ENCODE data around the gene ARPP21.
"Not testable (repeated sequence)": the region's sequence is repeated elsewhere in the genome, so short reads cannot be mapped to it uniquely, and the experiment has no call there.

The ARPP21 gene

DNA sequence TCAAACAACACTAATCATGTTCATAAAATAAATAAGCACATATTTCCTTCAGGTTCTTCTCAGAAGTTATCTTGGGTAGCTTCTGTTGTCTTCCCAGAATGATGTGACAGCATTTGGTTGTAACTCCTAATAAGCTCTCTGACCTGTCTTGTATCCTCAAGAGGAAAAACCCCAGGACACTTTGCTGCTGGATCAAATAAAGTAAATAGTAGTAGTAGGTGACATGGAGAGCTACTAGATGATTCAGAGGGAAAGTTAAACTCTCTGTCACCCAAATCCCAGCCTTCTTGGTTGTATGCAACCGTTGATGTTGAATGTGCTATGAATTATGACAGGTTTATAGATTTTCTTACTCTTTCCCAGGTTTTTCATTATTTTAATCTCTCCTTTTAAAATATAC lies 143.0 kb downstream of the ARPP21 start:
- DNase-seq, result no peak

DNA sequence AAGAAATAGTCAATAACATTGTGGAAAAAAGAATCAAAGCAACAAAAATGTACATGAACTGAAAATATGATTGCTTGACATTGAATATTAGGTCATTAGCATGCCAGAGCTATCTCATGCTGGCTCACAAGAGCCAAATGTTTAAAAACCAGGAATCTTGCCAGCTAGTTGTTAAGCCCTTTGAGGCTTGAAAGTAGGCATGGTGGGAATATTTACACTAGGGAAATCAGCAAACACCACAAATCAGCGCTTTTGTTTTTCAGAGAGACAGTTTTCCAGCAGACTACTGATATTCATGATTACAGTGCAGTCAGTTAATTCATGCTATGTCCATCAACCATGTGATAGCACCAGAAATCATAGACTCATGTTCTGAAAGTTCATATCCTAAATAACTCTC lies 144.8 kb downstream of the ARPP21 start:
- DNase-seq, result no peak

DNA sequence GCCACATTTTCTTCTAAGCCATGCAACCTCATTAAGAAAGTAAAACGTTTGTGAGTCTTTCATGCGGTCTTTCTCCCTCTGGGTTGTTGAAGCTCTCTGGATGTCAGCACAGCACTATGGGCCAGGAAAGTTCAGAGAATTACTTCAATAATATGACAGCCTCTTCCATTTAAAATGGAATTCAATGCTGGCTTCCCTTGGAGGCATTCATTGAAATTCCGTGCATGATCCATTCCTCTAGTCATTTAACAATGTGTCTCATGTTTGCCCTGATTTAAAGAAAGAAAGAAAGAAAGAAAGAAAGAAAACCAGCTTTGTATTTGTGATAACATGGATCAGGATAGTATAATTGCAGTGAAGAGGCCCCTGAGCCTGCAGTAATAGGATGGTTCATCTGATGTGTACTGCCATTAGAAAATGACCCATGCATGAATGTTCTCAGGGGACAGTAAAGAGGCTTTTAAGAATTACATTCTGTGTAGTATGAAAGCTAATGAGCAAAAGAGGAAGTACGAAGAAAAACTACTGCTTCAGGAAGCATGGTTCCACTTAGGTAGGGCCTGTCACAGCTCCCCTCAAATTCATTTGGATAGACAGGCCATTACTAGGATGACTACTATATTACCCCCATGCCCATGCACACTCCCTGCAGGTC lies 146.0 kb downstream of the ARPP21 start:
- no peak for DNase-seq

DNA sequence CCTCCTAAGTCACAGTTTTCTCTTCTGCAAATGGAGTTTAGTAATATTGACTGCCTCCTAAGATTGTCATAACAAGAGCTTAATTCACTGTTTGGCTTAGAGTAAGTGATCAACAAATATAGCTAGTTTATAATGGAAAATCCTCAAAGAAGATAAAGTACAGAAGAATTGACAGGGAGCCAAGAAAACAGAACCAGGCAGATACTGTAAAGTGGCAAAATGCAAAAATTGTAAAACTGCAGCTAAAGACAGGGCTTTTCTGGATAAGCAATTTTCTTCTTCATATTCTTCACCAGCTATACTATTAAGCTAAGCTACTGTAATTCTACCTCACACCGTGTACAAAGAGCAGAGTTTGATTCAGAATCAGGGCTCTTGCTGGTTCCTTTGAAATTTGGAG lies 148.6 kb downstream of the ARPP21 start:
- no peak for DNase-seq

DNA sequence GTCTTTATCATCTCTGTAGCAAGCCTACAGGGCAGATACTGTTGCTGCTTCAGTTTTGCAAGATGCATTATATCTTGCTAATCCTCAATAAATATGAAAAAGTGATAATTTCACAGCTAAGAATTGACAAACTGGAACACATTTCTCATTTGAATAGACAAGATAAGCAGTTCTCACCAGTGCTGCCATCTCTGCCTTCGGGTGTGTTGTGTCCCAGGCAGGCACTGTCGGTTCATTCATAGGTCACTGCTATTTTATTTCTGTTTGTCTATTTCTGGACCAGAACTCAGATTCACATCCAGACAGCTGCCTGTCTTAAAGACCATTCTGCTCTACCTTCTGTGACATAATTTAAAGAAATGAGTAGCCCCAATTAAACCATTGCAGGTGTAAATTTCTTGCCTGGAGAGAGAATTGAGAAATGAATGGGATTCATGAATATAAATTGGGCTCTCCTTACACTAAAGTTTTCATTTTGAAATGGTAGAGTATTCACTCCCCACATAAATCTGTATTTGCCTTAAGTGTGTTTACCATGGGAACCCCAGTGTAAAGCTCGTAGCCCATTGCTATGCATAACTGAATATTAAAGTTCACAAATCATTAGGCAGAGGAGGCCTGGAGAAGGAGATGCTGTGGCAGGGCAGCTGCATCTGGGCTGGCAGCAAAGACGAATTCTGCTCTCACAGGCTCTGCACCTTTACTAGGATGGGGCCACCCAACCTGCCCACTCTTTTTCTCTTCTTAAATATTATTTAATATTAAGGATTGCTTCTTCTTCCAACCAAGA lies 149.9 kb downstream of the ARPP21 start:
- no peak for DNase-seq

DNA sequence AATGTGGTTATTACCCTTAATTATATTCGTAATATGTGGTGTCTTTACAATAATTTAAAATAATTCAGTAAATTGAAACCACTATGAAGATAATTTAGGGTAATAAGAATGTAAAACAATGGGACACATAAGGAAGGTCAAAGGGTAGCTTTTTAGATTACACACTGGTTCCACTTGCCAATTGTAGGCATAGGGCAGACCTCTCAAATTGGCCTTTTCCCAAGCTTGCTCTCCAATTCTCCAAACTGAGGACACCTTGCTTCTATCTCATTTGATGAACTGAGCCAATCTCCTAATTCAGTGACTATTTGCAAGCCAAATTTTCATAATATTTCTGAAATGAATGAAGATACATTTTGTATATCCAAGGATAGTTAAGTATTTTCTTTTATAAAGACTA lies 151.4 kb downstream of the ARPP21 start:
- DNase-seq, result no peak

DNA sequence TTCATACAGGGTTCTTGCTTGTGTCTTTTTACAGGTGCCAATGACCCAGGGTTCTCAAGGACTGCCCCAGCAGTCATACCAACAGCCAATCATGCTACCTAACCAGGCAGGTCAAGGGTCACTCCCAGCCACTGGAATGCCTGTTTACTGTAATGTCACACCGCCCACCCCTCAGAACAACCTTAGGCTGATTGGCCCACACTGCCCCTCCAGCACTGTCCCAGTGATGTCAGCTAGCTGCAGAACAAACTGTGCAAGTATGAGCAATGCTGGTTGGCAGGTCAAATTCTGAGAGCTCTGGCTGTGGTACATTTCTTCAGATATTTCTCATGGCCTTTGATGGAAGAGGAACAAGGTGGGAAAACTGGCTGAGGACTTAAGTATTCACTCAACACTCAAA lies 154.3 kb downstream of the ARPP21 start:
- no peak for DNase-seq

DNA sequence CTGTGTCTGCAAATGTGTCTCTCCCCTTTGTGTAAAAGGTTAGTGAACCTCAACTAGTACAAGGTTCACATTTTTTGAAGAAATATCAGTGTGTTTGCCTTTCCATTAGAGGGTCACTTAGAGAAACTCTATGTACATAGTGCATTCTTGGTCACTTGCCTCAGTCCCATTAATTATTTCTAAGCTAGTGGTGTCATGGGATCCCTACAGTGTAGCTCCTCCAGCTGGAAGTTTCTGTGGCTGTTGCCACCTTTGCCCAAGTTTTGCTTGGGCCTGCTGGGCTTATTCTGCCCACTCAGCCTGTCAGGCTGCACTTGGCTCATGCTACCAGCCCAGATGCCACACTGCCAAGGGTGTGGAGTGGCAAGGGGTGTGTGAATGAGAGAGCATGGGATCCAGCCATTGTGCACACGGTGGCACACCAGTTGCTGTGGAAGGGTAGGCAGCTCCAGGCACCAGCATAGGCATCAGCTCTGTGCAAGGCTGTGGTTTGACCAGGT lies 161.7 kb downstream of the ARPP21 start:
- no peak for DNase-seq

DNA sequence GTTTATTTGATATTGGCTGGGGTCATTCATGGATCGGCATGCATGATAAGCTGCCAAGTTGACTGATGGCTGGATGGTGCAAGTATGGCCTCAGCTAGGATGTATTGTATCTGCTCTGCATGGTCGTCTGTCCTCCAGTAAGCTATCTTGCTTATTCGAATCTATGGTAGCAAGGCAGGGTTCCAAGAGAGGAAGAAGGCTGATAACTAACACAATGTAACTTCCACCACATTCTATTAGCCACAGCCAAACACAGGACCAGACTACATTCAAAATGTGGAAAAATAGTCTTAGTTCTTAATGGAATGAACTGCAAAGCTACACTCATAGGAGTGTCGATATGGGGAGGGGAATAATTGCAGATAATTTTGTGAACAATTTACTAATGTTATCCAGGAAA lies 175.2 kb downstream of the ARPP21 start:
- no peak for DNase-seq

DNA sequence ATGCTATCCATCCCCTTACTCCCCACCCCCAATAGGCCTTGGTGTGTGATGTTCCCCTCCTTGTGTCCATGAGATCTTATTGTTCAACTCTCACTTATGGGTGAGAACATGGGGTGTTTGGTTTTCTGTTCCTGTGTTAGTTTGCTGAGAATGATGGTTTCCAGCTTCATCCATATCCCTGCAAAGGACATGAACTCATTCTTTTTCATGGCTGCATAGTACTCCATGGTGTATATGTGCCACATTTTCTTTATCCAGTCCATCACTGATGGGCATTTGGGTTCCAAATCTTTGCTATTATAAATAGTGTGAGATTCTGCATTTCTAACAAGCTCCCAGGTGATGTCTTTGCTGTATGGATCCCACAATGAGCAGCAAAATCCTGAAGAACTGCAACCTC lies 176.5 kb downstream of the ARPP21 start:
- not testable (repeated sequence) for DNase-seq

DNA sequence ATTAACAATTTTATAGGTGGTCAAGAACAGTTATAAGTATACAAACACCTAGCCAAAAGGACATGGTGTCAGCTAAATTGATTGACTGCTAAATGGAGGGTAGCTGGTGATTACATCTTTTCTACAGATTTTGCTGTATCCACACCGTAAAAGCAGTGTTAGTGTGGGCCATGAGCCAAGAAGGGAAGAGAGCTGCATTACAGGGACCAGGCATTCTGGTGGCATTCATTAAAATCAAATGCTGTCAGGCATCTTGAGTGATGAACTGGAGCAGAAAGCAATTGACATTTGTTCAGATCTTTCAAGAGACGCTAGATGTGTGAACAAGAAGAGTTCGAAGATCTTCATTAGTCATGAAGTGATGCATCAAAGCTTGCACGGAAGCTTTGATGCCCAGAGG lies 177.9 kb downstream of the ARPP21 start:
- no peak for DNase-seq

DNA sequence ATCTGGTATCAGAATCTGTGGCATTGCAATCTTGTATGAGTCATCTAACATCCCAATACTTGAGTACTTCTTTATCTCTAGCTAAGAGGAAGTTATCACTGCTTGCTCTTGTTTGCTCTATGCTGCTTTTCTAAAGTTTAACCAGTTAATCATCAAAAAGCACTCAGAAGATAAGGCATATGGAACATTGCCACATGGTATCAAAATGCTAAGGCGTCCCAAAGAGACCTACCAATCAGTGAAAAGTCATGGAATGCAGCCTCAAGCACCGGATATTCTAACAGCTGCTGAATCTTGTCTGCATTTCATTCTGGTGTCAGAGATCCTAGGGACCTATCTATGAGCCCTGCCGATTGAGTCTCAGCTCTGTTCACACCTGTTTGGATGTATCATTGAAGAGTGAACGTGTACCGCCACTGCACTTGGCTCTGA lies 192.8 kb downstream of the ARPP21 start:
- DNase-seq, result no peak
